Measurements from ENCODE around the gene EML6. TPM values are rescaled to one million over a fixed set of nuclear protein-coding genes. Genes with fewer than 3 reads are reported as not detected.

Gene EML6
- total RNA-seq, 1 donor = 1.1 TPM

- H4K20me1 ChIP-seq (ENCODE audit: insufficient read depth, low read length) = no peaks in the 10 kb centered on the region
- H3K4me3 ChIP-seq (ENCODE audit: insufficient read depth, low read length) = no peak overlapping the region
- no peak for TF ChIP-seq CTCF (IDR thresholded peaks at IDR 0.05; ENCODE audit: extremely low read depth, low read depth, low read length)
- H3K27ac ChIP-seq (ENCODE audit: low read depth, low read length) = no peak overlapping the region
- H3K4me2 ChIP-seq (ENCODE audit: insufficient read depth, low read length) = no peak overlapping the region
- DNase-seq (ENCODE audit: insufficient read length, low spot score, missing footprints) = no peak
- no peaks in the 10 kb centered on the region for H3K27me3 ChIP-seq (ENCODE audit: insufficient read depth, low read length)
- H3K9me3 ChIP-seq (ENCODE audit: low read depth, low read length) = no peaks in the 10 kb centered on the region
- peaks cover 20% of the 10 kb centered on the region for H3K4me1 ChIP-seq (ENCODE audit: insufficient read depth, low read length)
- no peak overlapping the region for H2AFZ ChIP-seq (ENCODE audit: low read length)
- H3K36me3 ChIP-seq (ENCODE audit: insufficient read depth, low read length) = no peaks in the 10 kb centered on the region
- H3K79me2 ChIP-seq (ENCODE audit: insufficient read depth, low read length) = no peaks in the 10 kb centered on the region
Observed at GRCh38 chr2:54954705-54955357, 231.4 kb downstream of the EML6 start.

- no peak overlapping the region for H3K27ac ChIP-seq (ENCODE audit: low read depth, low read length)
- no peaks in the 10 kb centered on the region for H3K79me2 ChIP-seq (ENCODE audit: insufficient read depth, low read length)
- no peak overlapping the region for H2AFZ ChIP-seq (ENCODE audit: low read length)
- H3K4me3 ChIP-seq (ENCODE audit: insufficient read depth, low read length) = no peak overlapping the region
- H3K36me3 ChIP-seq (ENCODE audit: insufficient read depth, low read length) = no peaks in the 10 kb centered on the region
- no peaks in the 10 kb centered on the region for H4K20me1 ChIP-seq (ENCODE audit: insufficient read depth, low read length)
- H3K4me1 ChIP-seq (ENCODE audit: insufficient read depth, low read length) = peaks cover 20% of the 10 kb centered on the region
- no peak for DNase-seq (ENCODE audit: insufficient read length, low spot score, missing footprints)
- no peaks in the 10 kb centered on the region for H3K27me3 ChIP-seq (ENCODE audit: insufficient read depth, low read length)
- H3K4me2 ChIP-seq (ENCODE audit: insufficient read depth, low read length) = no peak overlapping the region
- TF ChIP-seq CTCF (IDR thresholded peaks at IDR 0.05; ENCODE audit: extremely low read depth, low read depth, low read length) = no peak
- H3K9me3 ChIP-seq (ENCODE audit: low read depth, low read length) = no peaks in the 10 kb centered on the region
Observed at GRCh38 chr2:54955358-54956110, 232.1 kb downstream of the EML6 start.

- H3K36me3 ChIP-seq (ENCODE audit: insufficient read depth, low read length) = no peaks in the 10 kb centered on the region
- H4K20me1 ChIP-seq (ENCODE audit: insufficient read depth, low read length) = no peaks in the 10 kb centered on the region
- peaks cover 20% of the 10 kb centered on the region for H3K4me1 ChIP-seq (ENCODE audit: insufficient read depth, low read length)
- no peaks in the 10 kb centered on the region for H3K9me3 ChIP-seq (ENCODE audit: low read depth, low read length)
- no peak overlapping the region for H3K4me2 ChIP-seq (ENCODE audit: insufficient read depth, low read length)
- no peaks in the 10 kb centered on the region for H3K79me2 ChIP-seq (ENCODE audit: insufficient read depth, low read length)
- no peak overlapping the region for H2AFZ ChIP-seq (ENCODE audit: low read length)
- no peak for DNase-seq (ENCODE audit: insufficient read length, low spot score, missing footprints)
- H3K27ac ChIP-seq (ENCODE audit: low read depth, low read length) = no peak overlapping the region
- no peak for TF ChIP-seq CTCF (IDR thresholded peaks at IDR 0.05; ENCODE audit: extremely low read depth, low read depth, low read length)
- no peaks in the 10 kb centered on the region for H3K27me3 ChIP-seq (ENCODE audit: insufficient read depth, low read length)
- H3K4me3 ChIP-seq (ENCODE audit: insufficient read depth, low read length) = no peak overlapping the region
Observed at GRCh38 chr2:54956111-54956627, 232.7 kb downstream of the EML6 start.

GRCh38 chr2:54957321-54957999, 234.0 kb downstream of the EML6 start:
- no peaks in the 10 kb centered on the region for H3K9me3 ChIP-seq (ENCODE audit: low read depth, low read length)
- no peak for DNase-seq (ENCODE audit: insufficient read length, low spot score, missing footprints)
- no peaks in the 10 kb centered on the region for H3K27me3 ChIP-seq (ENCODE audit: insufficient read depth, low read length)
- H3K27ac ChIP-seq (ENCODE audit: low read depth, low read length) = no peak overlapping the region
- no peaks in the 10 kb centered on the region for H3K79me2 ChIP-seq (ENCODE audit: insufficient read depth, low read length)
- no peaks in the 10 kb centered on the region for H3K36me3 ChIP-seq (ENCODE audit: insufficient read depth, low read length)
- no peak overlapping the region for H3K4me2 ChIP-seq (ENCODE audit: insufficient read depth, low read length)
- no peak overlapping the region for H3K4me3 ChIP-seq (ENCODE audit: insufficient read depth, low read length)
- H2AFZ ChIP-seq (ENCODE audit: low read length) = no peak overlapping the region
- TF ChIP-seq CTCF (IDR thresholded peaks at IDR 0.05; ENCODE audit: extremely low read depth, low read depth, low read length) = no peak
- peaks cover 11% of the 10 kb centered on the region for H3K4me1 ChIP-seq (ENCODE audit: insufficient read depth, low read length)
- no peaks in the 10 kb centered on the region for H4K20me1 ChIP-seq (ENCODE audit: insufficient read depth, low read length)
